Suprapubic skin (tissue), 3 donors: ENCODE measurements around the gene KCNRG.

Experiments used
- CTCF ChIP-seq, 2 donors: fragments of 200-600 bp in 1 of 2; fragments of 450-650 bp in 1 of 2; sonication (generic) in 1 of 2; IDR thresholded peaks; one replicate each; pipeline ENCODE4 v1.5.1; 2016 to 2019; ENCODE audit warnings: antibody characterized with exemption in 2 of 2, mild to moderate bottlenecking in 1 of 2, moderate library complexity in 1 of 2
- EP300 ChIP-seq: sonication (generic); formaldehyde crosslinking; IDR thresholded peaks from one replicate; pipeline ENCODE4 v1.6.1; 2017; ENCODE audit warnings: antibody characterized with exemption

DNA sequence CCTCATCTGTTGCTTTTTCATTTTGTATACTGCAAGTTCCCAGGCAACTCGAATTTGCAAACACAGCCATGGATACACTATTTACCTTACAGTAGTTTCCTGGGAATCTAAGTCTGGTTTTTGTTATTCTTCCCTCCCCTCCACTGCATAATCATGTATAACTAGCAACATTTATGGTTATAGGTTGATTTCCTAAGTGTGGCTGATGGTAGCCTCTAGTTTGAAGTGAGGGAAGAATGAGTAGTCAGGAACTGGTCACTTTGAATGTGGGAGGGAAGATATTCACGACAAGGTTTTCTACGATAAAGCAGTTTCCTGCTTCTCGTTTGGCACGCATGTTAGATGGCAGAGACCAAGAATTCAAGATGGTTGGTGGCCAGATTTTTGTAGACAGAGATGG is at the start of gene KCNRG:
- TF ChIP-seq CTCF (IDR thresholded peaks at IDR 0.05) = no peak
- no peak for TF ChIP-seq EP300
